ENCODE results near the gene CDYL2.

GRCh38 chr16:80601182-80601581 lies 203.2 kb downstream of the CDYL2 start:
- TF ChIP-seq CTCF (IDR thresholded peaks at IDR 0.05), result no peak
- TF ChIP-seq POLR2A (IDR thresholded peaks at IDR 0.05), result no peak
